ENCODE measurements around the gene CNTLN.

Gene CNTLN

DNA sequence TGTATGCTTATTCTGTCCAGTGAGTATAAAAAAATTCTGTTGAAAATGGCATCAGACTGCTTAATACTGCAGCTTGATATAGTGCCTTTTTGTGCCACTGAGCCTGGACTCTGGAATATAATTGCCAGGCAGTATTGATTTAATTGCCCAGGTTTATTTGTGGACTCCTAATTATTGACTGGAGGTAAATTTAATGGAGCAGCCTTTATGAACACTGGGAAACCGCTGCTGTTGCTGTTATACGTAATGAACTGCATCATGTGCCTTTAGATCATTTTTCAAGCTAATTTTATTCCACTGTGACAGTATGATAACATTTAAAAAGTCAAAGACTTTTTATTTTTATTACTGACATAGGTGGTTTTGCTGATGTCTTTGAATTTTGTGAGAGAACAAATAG is 353.8 kb downstream of the CNTLN start:
- Histone ChIP-seq H2AFZ (ENCODE audit: low read length) (no peak overlapping the region), H3F3A (ENCODE audit: insufficient read depth, low read length) (no peaks in the 10 kb centered on the region), H3K4me3 (ENCODE audit: low read depth, low read length, poor library complexity, severe bottlenecking) (no peak overlapping the region), H3K9ac (ENCODE audit: low read length) (no peak overlapping the region), H4K20me1 (ENCODE audit: insufficient read depth, low read length) (no peaks in the 10 kb centered on the region), H3K4me2 (ENCODE audit: low read length) (no peak overlapping the region), H3K9me2 (ENCODE audit: low read depth, low read length) (no peaks in the 10 kb centered on the region), H3K9me3 (ENCODE audit: low read length) (no peaks in the 10 kb centered on the region), H3K36me3 (ENCODE audit: insufficient read depth, low read length) (no peaks in the 10 kb centered on the region), H3K27me3 (ENCODE audit: insufficient read depth, low read length) (no peaks in the 10 kb centered on the region), H3K79me2 (ENCODE audit: insufficient read depth, low read length) (no peaks in the 10 kb centered on the region), H3K27ac (ENCODE audit: low read depth, low read length, poor library complexity, severe bottlenecking) (no peak overlapping the region), H3K4me1 (ENCODE audit: insufficient read depth, low read length, severe bottlenecking) (no peaks in the 10 kb centered on the region)
- TF ChIP-seq EZH2 (IDR thresholded peaks at IDR 0.05; ENCODE audit: borderline replicate concordance, low read length): no peak
- TF ChIP-seq, protein P1, sequence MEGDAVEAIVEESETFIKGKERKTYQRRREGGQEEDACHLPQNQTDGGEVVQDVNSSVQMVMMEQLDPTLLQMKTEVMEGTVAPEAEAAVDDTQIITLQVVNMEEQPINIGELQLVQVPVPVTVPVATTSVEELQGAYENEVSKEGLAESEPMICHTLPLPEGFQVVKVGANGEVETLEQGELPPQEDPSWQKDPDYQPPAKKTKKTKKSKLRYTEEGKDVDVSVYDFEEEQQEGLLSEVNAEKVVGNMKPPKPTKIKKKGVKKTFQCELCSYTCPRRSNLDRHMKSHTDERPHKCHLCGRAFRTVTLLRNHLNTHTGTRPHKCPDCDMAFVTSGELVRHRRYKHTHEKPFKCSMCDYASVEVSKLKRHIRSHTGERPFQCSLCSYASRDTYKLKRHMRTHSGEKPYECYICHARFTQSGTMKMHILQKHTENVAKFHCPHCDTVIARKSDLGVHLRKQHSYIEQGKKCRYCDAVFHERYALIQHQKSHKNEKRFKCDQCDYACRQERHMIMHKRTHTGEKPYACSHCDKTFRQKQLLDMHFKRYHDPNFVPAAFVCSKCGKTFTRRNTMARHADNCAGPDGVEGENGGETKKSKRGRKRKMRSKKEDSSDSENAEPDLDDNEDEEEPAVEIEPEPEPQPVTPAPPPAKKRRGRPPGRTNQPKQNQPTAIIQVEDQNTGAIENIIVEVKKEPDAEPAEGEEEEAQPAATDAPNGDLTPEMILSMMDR (IDR thresholded peaks at IDR 0.05; ENCODE audit: low read length): no peak

DNA sequence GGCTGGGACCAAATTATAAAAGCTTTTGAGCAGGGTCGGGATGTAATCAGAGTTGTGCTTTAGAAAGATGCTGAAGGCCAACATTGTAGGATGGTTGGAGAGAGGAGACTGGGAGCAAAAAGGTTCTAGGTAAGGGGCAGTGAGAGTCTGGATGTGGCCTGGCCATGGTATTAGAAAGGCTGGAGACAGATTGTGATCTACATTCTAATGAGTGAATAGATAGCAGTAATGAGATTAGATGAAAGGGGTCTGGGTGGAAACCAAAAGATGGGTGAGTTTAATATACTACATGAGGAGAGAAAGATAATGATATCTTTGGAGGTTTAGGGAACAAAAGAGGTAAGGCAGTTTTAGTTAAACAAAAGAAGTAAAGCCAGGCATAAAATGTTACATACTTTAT is 355.3 kb downstream of the CNTLN start:
- Histone ChIP-seq H3K79me2 (ENCODE audit: insufficient read depth, low read length) (no peaks in the 10 kb centered on the region), H2AFZ (ENCODE audit: low read length) (no peak overlapping the region), H3F3A (ENCODE audit: insufficient read depth, low read length) (no peaks in the 10 kb centered on the region), H3K27ac (ENCODE audit: low read depth, low read length, poor library complexity, severe bottlenecking) (no peak overlapping the region), H3K4me3 (ENCODE audit: low read depth, low read length, poor library complexity, severe bottlenecking) (no peak overlapping the region), H3K4me2 (ENCODE audit: low read length) (no peak overlapping the region), H3K4me1 (ENCODE audit: insufficient read depth, low read length, severe bottlenecking) (no peaks in the 10 kb centered on the region), H3K36me3 (ENCODE audit: insufficient read depth, low read length) (no peaks in the 10 kb centered on the region), H3K27me3 (ENCODE audit: insufficient read depth, low read length) (no peaks in the 10 kb centered on the region), H4K20me1 (ENCODE audit: insufficient read depth, low read length) (no peaks in the 10 kb centered on the region), H3K9me2 (ENCODE audit: low read depth, low read length) (no peaks in the 10 kb centered on the region), H3K9ac (ENCODE audit: low read length) (no peak overlapping the region), H3K9me3 (ENCODE audit: low read length) (no peaks in the 10 kb centered on the region)
- TF ChIP-seq, protein P1 (IDR thresholded peaks at IDR 0.05; ENCODE audit: low read length): no peak
- no peak for TF ChIP-seq EZH2 (IDR thresholded peaks at IDR 0.05; ENCODE audit: borderline replicate concordance, low read length)

DNA sequence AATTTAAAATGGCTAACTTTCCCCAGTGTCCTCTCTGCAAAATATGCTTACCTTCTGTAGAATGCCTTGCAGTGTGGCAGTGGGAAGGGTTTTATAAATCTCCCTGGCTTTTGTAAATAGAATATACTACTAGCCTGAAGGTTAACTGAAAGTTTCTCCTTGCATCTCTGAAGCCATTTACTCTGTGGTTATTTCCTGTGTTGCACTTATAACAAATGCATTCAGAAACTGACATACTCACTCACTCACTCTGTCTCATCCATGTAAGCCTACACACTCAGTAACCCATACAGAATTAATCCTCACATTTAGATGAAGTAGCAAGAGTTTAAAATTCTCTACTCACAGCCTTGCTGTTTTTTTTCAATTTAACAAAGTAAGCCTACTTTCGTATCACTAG is 356.9 kb downstream of the CNTLN start:
- no peak overlapping the region for H3K9ac ChIP-seq (ENCODE audit: low read length)
- H3K4me2 ChIP-seq (ENCODE audit: low read length): no peak overlapping the region
- H3K4me3 ChIP-seq (ENCODE audit: low read depth, low read length, poor library complexity, severe bottlenecking): no peak overlapping the region
- no peaks in the 10 kb centered on the region for H3F3A ChIP-seq (ENCODE audit: insufficient read depth, low read length)
- no peaks in the 10 kb centered on the region for H3K9me2 ChIP-seq (ENCODE audit: low read depth, low read length)
- no peaks in the 10 kb centered on the region for H3K4me1 ChIP-seq (ENCODE audit: insufficient read depth, low read length, severe bottlenecking)
- no peaks in the 10 kb centered on the region for H3K27me3 ChIP-seq (ENCODE audit: insufficient read depth, low read length)
- no peak overlapping the region for H3K27ac ChIP-seq (ENCODE audit: low read depth, low read length, poor library complexity, severe bottlenecking)
- no peaks in the 10 kb centered on the region for H3K79me2 ChIP-seq (ENCODE audit: insufficient read depth, low read length)
- no peak overlapping the region for H2AFZ ChIP-seq (ENCODE audit: low read length)
- no peaks in the 10 kb centered on the region for H4K20me1 ChIP-seq (ENCODE audit: insufficient read depth, low read length)
- TF ChIP-seq, protein P1 (IDR thresholded peaks at IDR 0.05; ENCODE audit: low read length): no peak
- TF ChIP-seq EZH2 (IDR thresholded peaks at IDR 0.05; ENCODE audit: borderline replicate concordance, low read length): no peak
- H3K36me3 ChIP-seq (ENCODE audit: insufficient read depth, low read length): no peaks in the 10 kb centered on the region
- H3K9me3 ChIP-seq (ENCODE audit: low read length): no peaks in the 10 kb centered on the region

All from OCI-LY1 (cell line).